ENCODE measurements around the gene C1QTNF7. TPM values are rescaled to one million over a fixed set of nuclear protein-coding genes. Genes with fewer than 3 reads are reported as not detected.

C1QTNF7 gene
- polyA plus RNA-seq, 1 of the 3 experiments (the other 2 are of a cell fraction): not detected

GRCh38 chr4:15444879-15445547 lies 17.2 kb downstream of the C1QTNF7 start (continued):
- TF ChIP-seq, protein P1, sequence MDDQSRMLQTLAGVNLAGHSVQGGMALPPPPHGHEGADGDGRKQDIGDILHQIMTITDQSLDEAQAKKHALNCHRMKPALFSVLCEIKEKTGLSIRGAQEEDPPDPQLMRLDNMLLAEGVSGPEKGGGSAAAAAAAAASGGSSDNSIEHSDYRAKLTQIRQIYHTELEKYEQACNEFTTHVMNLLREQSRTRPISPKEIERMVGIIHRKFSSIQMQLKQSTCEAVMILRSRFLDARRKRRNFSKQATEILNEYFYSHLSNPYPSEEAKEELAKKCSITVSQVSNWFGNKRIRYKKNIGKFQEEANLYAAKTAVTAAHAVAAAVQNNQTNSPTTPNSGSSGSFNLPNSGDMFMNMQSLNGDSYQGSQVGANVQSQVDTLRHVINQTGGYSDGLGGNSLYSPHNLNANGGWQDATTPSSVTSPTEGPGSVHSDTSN (IDR thresholded peaks at IDR 0.05): peak; percentile 50; the same call in 1 of the 2 replicates
- no peak for TF ChIP-seq MXI1 (IDR thresholded peaks at IDR 0.05; ENCODE audit: low read depth, low read length)
- no peak for TF ChIP-seq GATA2 (CRISPR knock-in tag; IDR thresholded peaks at IDR 0.05)
- TF ChIP-seq RAD21 (IDR thresholded peaks at IDR 0.05; ENCODE audit: low read length): no peak
- no peak for TF ChIP-seq POLR2AphosphoS5 (IDR thresholded peaks at IDR 0.05; ENCODE audit: low read depth, low read length)
- TF ChIP-seq ZBTB33 (IDR thresholded peaks at IDR 0.05; ENCODE audit: borderline replicate concordance, low read depth): no peak
- TF ChIP-seq YY1 (IDR thresholded peaks at IDR 0.05; ENCODE audit: low read depth): no peak
- no peak for TF ChIP-seq IRF3 (IDR thresholded peaks at IDR 0.05; ENCODE audit: low read depth, low read length)
- TF ChIP-seq GABPA (IDR thresholded peaks at IDR 0.05; ENCODE audit: low read depth): no peak
- TF ChIP-seq, protein P2, sequence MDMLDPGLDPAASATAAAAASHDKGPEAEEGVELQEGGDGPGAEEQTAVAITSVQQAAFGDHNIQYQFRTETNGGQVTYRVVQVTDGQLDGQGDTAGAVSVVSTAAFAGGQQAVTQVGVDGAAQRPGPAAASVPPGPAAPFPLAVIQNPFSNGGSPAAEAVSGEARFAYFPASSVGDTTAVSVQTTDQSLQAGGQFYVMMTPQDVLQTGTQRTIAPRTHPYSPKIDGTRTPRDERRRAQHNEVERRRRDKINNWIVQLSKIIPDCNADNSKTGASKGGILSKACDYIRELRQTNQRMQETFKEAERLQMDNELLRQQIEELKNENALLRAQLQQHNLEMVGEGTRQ (IDR thresholded peaks at IDR 0.05; ENCODE audit: borderline replicate concordance, low read depth, low read length): no peak
- no peak for TF ChIP-seq TEAD4 (IDR thresholded peaks at IDR 0.05; ENCODE audit: borderline replicate concordance, insufficient read depth)
- no peak for TF ChIP-seq RXRA (IDR thresholded peaks at IDR 0.05; ENCODE audit: borderline replicate concordance, low read depth)
- TF ChIP-seq RCOR1 (IDR thresholded peaks at IDR 0.05; ENCODE audit: low read length): no peak
- no peak for TF ChIP-seq SMC3 (IDR thresholded peaks at IDR 0.05; ENCODE audit: low read depth, low read length)
- no peak for TF ChIP-seq FOXJ3 (CRISPR knock-in tag; IDR thresholded peaks at IDR 0.05)
- peak; percentile 51; the same call in 1 of the 2 replicates for TF ChIP-seq FOXM1 (IDR thresholded peaks at IDR 0.05; ENCODE audit: low read depth)
- no peak for TF ChIP-seq SIN3A (IDR thresholded peaks at IDR 0.05; ENCODE audit: borderline replicate concordance, low read depth, low read length)
- 0 out of 2 replicates have a peak, but pooled peaks have one; percentile 11 for TF ChIP-seq NFIC (IDR thresholded peaks at IDR 0.05; ENCODE audit: borderline replicate concordance)
- TF ChIP-seq EZH2phosphoT487 (IDR thresholded peaks at IDR 0.05; ENCODE audit: borderline replicate concordance, low read depth): no peak
- TF ChIP-seq TAF1 (IDR thresholded peaks at IDR 0.05; ENCODE audit: borderline replicate concordance, low read depth, low read length): no peak
- no peak for TF ChIP-seq ELF1 (IDR thresholded peaks at IDR 0.05)
- TF ChIP-seq RFX5 (IDR thresholded peaks at IDR 0.05; ENCODE audit: low read length): no peak
- TF ChIP-seq MAX (IDR thresholded peaks at IDR 0.05; ENCODE audit: low read depth): no peak

All from SK-N-SH (cell line).